DND-41 (cell line): ENCODE data around the gene LPAR3.

Source experiments
- CTCF ChIP-seq: IDR thresholded peaks from 2 replicates; pipeline ENCODE4 v1.5.1; 2012; ENCODE audit warnings: borderline replicate concordance, low read length, moderate library complexity, mild to moderate bottlenecking; ENCODE audit not compliant: poor library complexity, severe bottlenecking; ENCODE audit errors: extremely low read depth
- EZH2 ChIP-seq: IDR thresholded peaks from 3 replicates; pipeline ENCODE4 v1.6.1; 2012; ENCODE audit warnings: borderline replicate concordance, low read depth, mild to moderate bottlenecking, moderate library complexity, low read length, inconsistent platforms; ENCODE audit not compliant: severe bottlenecking

- no peak for TF ChIP-seq CTCF
- no peak for TF ChIP-seq EZH2
These were observed 33.1 kb downstream of the LPAR3 start for GRCh38 chr1:84859866-84860265.
